H1 (cell line): Measurements from ENCODE around the gene KLF16. TPM values are rescaled to one million over a fixed set of nuclear protein-coding genes. Genes with fewer than 3 reads are reported as not detected.

Experiments used
- CTCF ChIA-PET: fragments of 300-600 bp; sonication (Branson Sonifier 250); formaldehyde crosslinking; loops from one replicate; lab custom pipeline; 2021; ENCODE audit not compliant: partially characterized antibody; lab: Charles Lee
- POLR2A ChIA-PET: fragments of 300-600 bp; sonication (Branson Sonifier 250); formaldehyde crosslinking; loops from one replicate; lab custom pipeline; 2021; ENCODE audit warnings: inconsistent platforms; ENCODE audit not compliant: partially characterized antibody; lab: Charles Lee
- DNase-seq, 2 experiments: peaks; one replicate each; pipeline versions ENCODE4 v3.0.0 to v3.0.0-alpha.2; 2010 to 2022; ENCODE audit warnings: low spot score in 2 of 2, low read depth in 1 of 2, mixed read lengths in 1 of 2
- FAIRE-seq: peaks from 2 replicates; lab custom pipeline; 2011; peaks lifted over from hg19 to GRCh38; lab: Jason Lieb, UNC
- H2AFZ ChIP-seq: 2 replicates; pipeline ENCODE4 v1.8.1; 2012; ENCODE audit warnings: low read length, inconsistent platforms
- H2AK5ac ChIP-seq: 2 replicates; pipeline ENCODE4 v1.6.1; 2013; ENCODE audit warnings: low read depth, low read length
- H2BK120ac ChIP-seq: replicated peaks from 2 replicates; pipeline ENCODE3; 2013; ENCODE audit warnings: low read depth, low read length, inconsistent platforms
- H2BK12ac ChIP-seq: 2 replicates; pipeline ENCODE4 v1.6.1; 2013; ENCODE audit warnings: low read depth, low read length
- H2BK15ac ChIP-seq: 2 replicates; pipeline ENCODE4 v1.6.1; 2013; ENCODE audit warnings: low read length
- H2BK20ac ChIP-seq: 2 replicates; pipeline ENCODE4 v1.6.1; 2013; ENCODE audit warnings: low read length
- H2BK5ac ChIP-seq: 2 replicates; pipeline ENCODE4 v1.6.1; 2013; ENCODE audit warnings: low read depth, low read length
- H3K14ac ChIP-seq: 2 replicates; pipeline ENCODE4 v1.6.1; 2013; ENCODE audit warnings: inconsistent platforms; ENCODE audit not compliant: insufficient read length
- H3K18ac ChIP-seq: 2 replicates; pipeline ENCODE4 v1.6.1; 2013; ENCODE audit warnings: low read length; ENCODE audit errors: extremely low read depth
- H3K23ac ChIP-seq: 2 replicates; pipeline ENCODE4 v1.6.1; 2013; ENCODE audit warnings: inconsistent platforms; ENCODE audit not compliant: insufficient read length
- H3K23me2 ChIP-seq: 2 replicates; pipeline ENCODE4 v1.6.1; 2013; ENCODE audit warnings: low read depth, low read length
- H3K27ac ChIP-seq: 2 replicates; pipeline ENCODE4 v1.6.1; 2011; ENCODE audit warnings: low read depth, low read length, inconsistent platforms
- H3K27me3 ChIP-seq, 4 experiments: replicated peaks in 1 of 4; 1 replicate in 1 of 4; 2 replicates in 3 of 4; pipeline versions ENCODE4 v1.6.1 to v1.8.1; 2011 to 2013; ENCODE audit warnings: low read length in 3 of 4, mild to moderate bottlenecking in 3 of 4, inconsistent platforms in 2 of 4, mixed read lengths in 2 of 4, moderate library complexity in 1 of 4; ENCODE audit not compliant: control insufficient read depth in 3 of 4, insufficient read depth in 3 of 4; ENCODE audit errors: extremely low read depth in 1 of 4
- H3K36me3 ChIP-seq, 4 experiments: 2 replicates each; pipeline versions ENCODE4 v1.6.1 to v1.8.1; 2011 to 2013; ENCODE audit warnings: mild to moderate bottlenecking in 4 of 4, low read length in 3 of 4, moderate library complexity in 2 of 4, control low read depth in 1 of 4, inconsistent platforms in 1 of 4; ENCODE audit not compliant: insufficient read depth in 4 of 4, control insufficient read depth in 2 of 4
- H3K4ac ChIP-seq: replicated peaks from 2 replicates; pipeline ENCODE3; 2013; ENCODE audit warnings: low read length, low read depth, mixed read lengths, inconsistent platforms; ENCODE audit not compliant: insufficient read length
- H3K4me1 ChIP-seq, 4 experiments: replicated peaks in 1 of 4; 1 replicate in 1 of 4; 2 replicates in 3 of 4; pipeline versions ENCODE4 v1.6.1 to v1.8.1; 2011 to 2013; ENCODE audit warnings: low read length in 3 of 4, inconsistent platforms in 2 of 4, mixed read lengths in 1 of 4; ENCODE audit not compliant: insufficient read depth in 4 of 4, control insufficient read depth in 3 of 4
- H3K4me2 ChIP-seq, 2 experiments: 2 replicates each; pipeline versions ENCODE4 v1.6.1 to v1.8.1; 2011 to 2013; ENCODE audit warnings: low read depth in 2 of 2, low read length in 2 of 2, control low read depth in 1 of 2, inconsistent platforms in 1 of 2, mild to moderate bottlenecking in 1 of 2; ENCODE audit not compliant: insufficient read depth in 1 of 2
- H3K4me3 ChIP-seq, 4 experiments: fragments of 200-600, 300-600 bp in 1 of 4; sonication (generic), shearing (Covaris generic), sonication (Bioruptor Twin) in 1 of 4; 2 replicates each; pipeline versions ENCODE4 v1.5.1 to v1.8.1; 2011 to 2016; ENCODE audit warnings: low read length in 4 of 4, low read depth in 3 of 4, control low read depth in 2 of 4, inconsistent platforms in 2 of 4, mild to moderate bottlenecking in 2 of 4, mixed read lengths in 1 of 4, moderate library complexity in 1 of 4; ENCODE audit not compliant: insufficient read depth in 2 of 4; ENCODE audit errors: extremely low read depth in 1 of 4
- H3K56ac ChIP-seq: replicated peaks from 2 replicates; pipeline ENCODE3; 2013; ENCODE audit warnings: low read depth, mild to moderate bottlenecking, mixed read lengths, low read length, inconsistent platforms; ENCODE audit not compliant: insufficient read length
- H3K79me1 ChIP-seq: 2 replicates; pipeline ENCODE4 v1.6.1; 2013; ENCODE audit warnings: low read depth, low read length, control low read depth
- H3K79me2 ChIP-seq, 2 experiments: 2 replicates each; pipeline versions ENCODE4 v1.6.1 to v1.8.1; 2012 to 2013; ENCODE audit warnings: low read length in 2 of 2, mild to moderate bottlenecking in 2 of 2, inconsistent platforms in 1 of 2; ENCODE audit not compliant: insufficient read depth in 2 of 2, control insufficient read depth in 1 of 2
- H3K9ac ChIP-seq, 4 experiments: replicated peaks in 1 of 4; 1 replicate in 1 of 4; 2 replicates in 3 of 4; pipeline versions ENCODE4 v1.6.1 to v1.8.1; 2011 to 2013; ENCODE audit warnings: low read depth in 3 of 4, low read length in 3 of 4, control low read depth in 2 of 4, mild to moderate bottlenecking in 2 of 4, moderate library complexity in 2 of 4, inconsistent platforms in 1 of 4; ENCODE audit errors: extremely low read depth in 1 of 4
- H3K9me3 ChIP-seq, 2 experiments: 2 replicates each; pipeline versions ENCODE4 v1.6.1 to v1.8.1; 2012 to 2013; ENCODE audit warnings: mild to moderate bottlenecking in 2 of 2, moderate library complexity in 2 of 2, control low read depth in 1 of 2, inconsistent platforms in 1 of 2, low read depth in 1 of 2, low read length in 1 of 2, mixed read lengths in 1 of 2; ENCODE audit not compliant: insufficient read depth in 2 of 2
- H4K20me1 ChIP-seq, 2 experiments: replicated peaks in 1 of 2; 2 replicates each; pipeline versions ENCODE3 to v1.8.1; 2011 to 2013; ENCODE audit warnings: inconsistent platforms in 2 of 2, low read length in 2 of 2, mild to moderate bottlenecking in 1 of 2; ENCODE audit not compliant: insufficient read depth in 2 of 2, control insufficient read depth in 1 of 2
- H4K5ac ChIP-seq: 2 replicates; pipeline ENCODE4 v1.6.1; 2013; ENCODE audit warnings: low read length, low read depth, mixed read lengths, inconsistent platforms; ENCODE audit not compliant: insufficient read length
- H4K8ac ChIP-seq: 2 replicates; pipeline ENCODE4 v1.8.0; 2013; ENCODE audit warnings: mild to moderate bottlenecking, moderate library complexity, low read length, inconsistent platforms; ENCODE audit not compliant: insufficient read depth; ENCODE audit errors: extremely low read depth
- H4K91ac ChIP-seq: replicated peaks from 2 replicates; pipeline ENCODE3; 2013; ENCODE audit warnings: low read length, mixed read lengths, inconsistent platforms; ENCODE audit not compliant: insufficient read length
- KDM5A ChIP-seq: fragments of 200-600 bp; IDR thresholded peaks from 2 replicates; pipeline ENCODE4 v1.7.1; 2012; ENCODE audit warnings: mild to moderate bottlenecking, low read length, inconsistent platforms, mixed read lengths
- WGBS, 2 experiments: shearing (Covaris generic) in 1 of 2; methylation state at CpG; one replicate each; pipeline versions ENCODE4 v1.1.6 to v1.1.7; 2013 to 2015; ENCODE audit warnings: low lambda C conversion rate in 2 of 2, mixed read lengths in 2 of 2, inconsistent platforms in 1 of 2, low coverage in 1 of 2, missing lambda C conversion rate in 1 of 2; ENCODE audit not compliant: insufficient replicate concordance in 2 of 2, insufficient coverage in 1 of 2, insufficient read length in 1 of 2; ENCODE audit errors: extremely low coverage in 1 of 2, missing lambda C conversion rate in 1 of 2; 5-methylcytosine and 5-hydroxymethylcytosine counted together
- polyA plus RNA-seq, 7 experiments: library from polyadenylated mRNA; depleted of rRNA in 3 of 7; stranded (reverse) in 5 of 7; unstranded in 2 of 7; fragments of >200 nt in 5 of 7; fragments of 200-250 nt in 2 of 7; gene quantifications; 1 replicate in 5 of 7; 2 replicates in 1 of 7; 4 replicates in 1 of 7; pipeline versions ENCODE4 v1.2.1 to v1.2.3, GENCODE V29; 2011 to 2013; ENCODE audit warnings: missing spikeins in 2 of 7, mixed read lengths in 2 of 7
- total RNA-seq: library from RNA; stranded (reverse); fragmentation: NEBNext Ultra II Directional; extraction: Animal tissue kit (Norgen Biotek cat#: 25700); gene quantifications from 2 replicates; pipeline ENCODE4 v1.2.1, GENCODE V29; 2021

The KLF16 gene
- total and polyA plus RNA-seq, 2 of the 8 experiments (the other 6 are each of a cell fraction or from before 2014, with no cell fraction given): 14.3 to 45.9 TPM

DNA sequence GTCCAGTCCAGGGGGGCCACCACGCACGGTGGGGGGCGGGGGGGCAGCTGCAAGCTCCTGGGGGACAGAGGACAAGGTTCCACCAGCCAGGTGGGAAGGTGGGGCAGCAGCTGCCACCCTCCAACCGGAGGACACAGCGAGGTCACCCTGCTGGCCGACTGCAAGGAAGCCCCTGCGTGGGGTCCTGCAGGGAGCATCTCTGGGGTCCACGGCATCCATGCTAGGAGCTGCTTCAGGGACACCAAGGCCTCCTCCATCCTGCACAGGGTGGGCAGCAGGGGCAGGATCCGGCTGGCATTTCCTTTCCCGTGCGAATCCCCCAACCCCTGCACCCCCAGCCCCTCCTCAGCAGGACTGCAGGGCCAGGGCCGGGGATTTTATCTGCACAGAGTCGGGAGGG is 8.3 kb upstream of the KLF16 start:
- Histone ChIP-seq H3K14ac (no peak overlapping the region), H3K4me2 (no peak overlapping the region), H2BK5ac (no peak overlapping the region), H2BK15ac (no peak overlapping the region), H2BK12ac (no peak overlapping the region), H4K20me1 (peaks cover 2 to 9% of the 10 kb centered on the region in 2 experiments), H4K8ac (no peak overlapping the region), H3K4me1 (peaks cover 0 to 7% (median 2%) of the 10 kb centered on the region in 4 experiments; a peak in 5 of 7 replicates), H3K23ac (no peak overlapping the region), H2BK120ac (no peak overlapping the region), H3K79me2 (peaks cover 0 to 33% of the 10 kb centered on the region in 2 experiments; a peak in 3 of 4 replicates), H3K56ac (no peak overlapping the region), H4K5ac (no peak overlapping the region), H3K23me2 (peaks cover 11% of the 10 kb centered on the region), H2BK20ac (no peak overlapping the region), H3K18ac (no peak overlapping the region), H3K9me3 (no peaks in the 10 kb centered on the region), H2AFZ (no peak overlapping the region), H3K79me1 (peaks cover 4% of the 10 kb centered on the region), H3K27ac (no peak overlapping the region), H2AK5ac (no peak overlapping the region), H3K4ac (no peak overlapping the region), H3K9ac (no peak overlapping the region), H3K27me3 (no peaks in the 10 kb centered on the region), H3K36me3 (no peaks in the 10 kb centered on the region), H3K4me3 (no peak overlapping the region), H4K91ac (no peak overlapping the region)
- FAIRE-seq (no peak), DNase-seq (no peak)
- ChIA-PET POLR2A (interaction anchor here (1.0 to 1.2 kb wide), 2 partner anchors 33 to 35 kb away, joined by 3 read pairs; no protein-coding TSS in a partner anchor), CTCF (interaction anchor here (0.5 kb wide), 1 partner anchor 32 kb away, joined by 3 read pairs; no protein-coding TSS in a partner anchor)
- WGBS, 2 experiments: 87% methylated on average over 3 of the region's 13 CpGs; no CpG with 5 or more reads in 1 of the 2 experiments
- TF ChIP-seq KDM5A: no peak
